ENCODE measurements around the gene MYO9A.
A peak's percentile ranks its signal among the peaks of the same experiment; 100 is the strongest.

Gene MYO9A

DNA sequence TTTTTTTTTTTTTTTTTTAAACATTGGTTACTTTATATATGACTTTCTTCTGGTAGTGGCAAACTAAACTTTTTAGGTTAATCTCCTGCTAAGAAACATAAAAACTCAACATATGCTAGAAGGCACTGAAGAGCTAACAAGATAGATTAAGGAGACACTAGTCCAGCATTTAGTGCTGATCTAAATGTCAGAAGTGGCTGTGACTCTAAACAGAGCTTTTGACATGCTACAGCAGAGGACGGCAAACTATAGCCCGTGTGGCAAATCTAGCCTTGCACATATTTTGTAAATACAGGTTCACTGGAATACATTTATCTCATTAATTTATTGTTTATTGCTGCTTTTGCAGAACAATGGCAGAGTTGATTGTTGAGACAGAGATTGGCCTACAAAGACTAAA, 287.0 kb downstream of the MYO9A start:
- DNase-seq: no peak

DNA sequence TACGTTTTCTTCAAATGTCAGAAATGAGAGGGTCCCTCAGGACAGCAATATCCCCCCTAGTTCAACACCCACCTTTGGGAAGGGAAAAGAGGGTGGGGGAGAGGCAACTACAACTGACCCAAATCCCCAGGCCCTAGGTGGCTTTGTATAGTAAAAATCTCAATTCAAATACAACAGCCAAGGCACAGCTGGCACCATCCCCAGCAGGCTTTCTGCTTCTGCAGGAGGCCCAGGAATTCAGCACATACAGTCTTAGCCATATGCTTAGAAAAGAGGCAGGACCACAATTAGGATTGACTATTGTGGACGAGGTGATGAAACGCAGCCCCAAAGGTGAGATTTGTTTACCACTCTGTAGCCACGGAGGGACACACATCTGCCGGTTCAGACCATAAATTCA, 291.8 kb downstream of the MYO9A start:
- DNase-seq: no peak

DNA sequence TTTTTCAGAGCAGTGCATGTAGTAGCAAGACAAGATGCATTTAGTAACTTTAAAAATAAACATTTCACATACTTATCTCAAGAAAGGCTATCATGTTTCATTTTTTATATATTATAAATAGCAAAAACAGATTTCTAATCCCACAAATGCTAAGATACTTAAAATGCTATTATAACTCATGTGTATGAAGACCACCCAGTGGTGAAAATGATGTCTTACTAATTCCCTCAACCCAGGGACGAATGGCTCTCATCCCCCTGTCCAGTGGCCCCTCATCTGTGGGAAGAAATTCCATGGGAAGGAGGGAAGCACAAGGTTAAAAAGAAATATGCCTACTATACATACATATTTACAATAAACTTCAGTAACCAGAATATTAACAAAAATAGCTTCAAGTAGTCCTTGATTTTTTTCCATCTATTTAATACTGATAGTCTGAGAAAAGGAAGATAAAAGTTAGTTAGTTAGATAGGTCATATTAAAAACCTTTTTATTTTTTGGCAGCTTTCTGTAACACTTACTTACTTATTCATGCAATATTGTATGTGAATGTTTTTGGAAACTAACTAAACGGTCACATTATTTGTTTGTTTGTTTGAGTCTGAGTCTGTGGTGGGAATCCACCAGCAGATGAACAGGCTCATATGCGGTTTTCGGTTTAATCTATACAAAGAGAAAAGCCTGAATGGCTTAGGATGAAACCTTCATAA, 292.8 kb downstream of the MYO9A start:
- DNase-seq: no peak

DNA sequence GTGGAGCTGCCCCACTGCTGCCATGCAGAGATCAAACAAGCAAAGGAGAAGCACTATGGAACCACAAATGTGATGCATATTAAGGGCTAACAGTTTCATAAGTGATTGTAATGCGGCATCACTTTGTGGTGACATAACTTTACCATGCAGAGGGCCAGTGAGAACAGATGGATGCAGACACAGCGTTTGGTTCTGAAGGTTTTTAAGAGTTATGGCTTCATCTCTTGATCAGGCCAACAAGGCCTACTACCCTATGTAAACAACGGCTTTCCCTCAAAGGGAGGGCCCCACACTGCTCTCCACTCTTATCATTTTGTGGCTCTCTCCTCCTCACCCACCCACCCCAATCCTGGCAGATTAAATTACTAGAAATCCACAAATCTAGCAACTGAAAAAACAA, 294.1 kb downstream of the MYO9A start:
- DNase-seq: no peak

DNA sequence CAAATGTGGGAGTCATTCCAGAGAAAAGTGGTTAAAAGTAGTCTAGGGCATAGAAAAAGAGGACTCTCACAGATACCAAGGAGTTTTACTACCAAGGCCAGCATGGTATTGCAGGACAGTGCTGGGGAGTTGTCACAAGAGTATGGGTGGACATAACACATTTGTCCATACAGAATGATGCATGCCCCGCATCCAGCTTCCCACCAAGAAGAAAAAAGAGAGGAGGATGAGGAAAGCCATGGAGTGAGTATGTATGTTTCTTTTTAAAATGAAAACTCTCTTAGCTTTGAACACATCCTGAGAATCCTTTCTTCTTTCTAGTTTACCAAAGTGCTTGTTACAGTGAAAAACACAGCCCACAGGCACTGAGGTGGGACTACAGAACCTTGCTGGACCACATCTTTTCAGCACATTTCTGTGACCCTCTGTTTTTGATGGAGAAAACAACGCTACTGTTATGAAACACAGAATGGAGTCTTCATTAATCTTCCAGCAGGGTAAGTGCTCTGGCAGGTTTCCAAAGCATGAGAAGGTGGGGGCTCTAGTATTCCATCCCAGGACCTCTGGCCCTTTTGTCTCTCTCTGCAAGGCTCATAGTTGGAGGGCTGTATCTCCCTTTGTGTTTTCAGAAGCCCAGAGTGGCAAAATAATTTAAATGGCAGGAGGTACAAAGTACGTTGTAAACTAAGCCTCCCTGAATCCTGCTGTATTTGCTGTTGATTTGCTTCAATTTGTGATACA, 294.9 kb downstream of the MYO9A start:
- DNase-seq: no peak

DNA sequence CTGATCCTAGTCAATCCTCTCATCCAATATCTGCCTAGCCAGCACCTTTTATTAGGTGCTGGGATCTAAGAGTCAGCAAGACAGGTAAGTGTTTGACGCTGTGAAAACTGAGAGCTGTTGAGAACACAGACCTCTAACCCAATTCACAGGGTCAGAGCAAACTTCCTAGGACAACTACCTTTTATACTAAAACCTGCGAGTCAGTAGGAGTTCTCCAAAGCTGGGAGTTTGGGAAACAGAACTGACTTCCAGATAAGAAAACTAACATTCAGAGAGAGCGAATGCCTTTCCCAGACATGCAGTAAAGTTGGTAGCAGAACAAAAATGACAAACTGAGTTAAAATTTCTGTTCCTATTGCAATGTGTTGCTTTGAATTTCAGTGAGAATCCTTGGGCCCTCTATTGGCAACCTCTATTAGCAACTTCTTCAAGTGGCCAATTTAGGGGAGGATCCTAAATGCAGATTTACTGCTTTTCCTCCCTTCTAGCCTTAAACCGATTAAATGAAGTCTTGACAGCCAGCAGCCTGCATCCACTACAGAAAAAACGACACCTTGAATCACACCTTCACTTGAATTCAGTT, 296.3 kb downstream of the MYO9A start:
- no peak for DNase-seq

DNA sequence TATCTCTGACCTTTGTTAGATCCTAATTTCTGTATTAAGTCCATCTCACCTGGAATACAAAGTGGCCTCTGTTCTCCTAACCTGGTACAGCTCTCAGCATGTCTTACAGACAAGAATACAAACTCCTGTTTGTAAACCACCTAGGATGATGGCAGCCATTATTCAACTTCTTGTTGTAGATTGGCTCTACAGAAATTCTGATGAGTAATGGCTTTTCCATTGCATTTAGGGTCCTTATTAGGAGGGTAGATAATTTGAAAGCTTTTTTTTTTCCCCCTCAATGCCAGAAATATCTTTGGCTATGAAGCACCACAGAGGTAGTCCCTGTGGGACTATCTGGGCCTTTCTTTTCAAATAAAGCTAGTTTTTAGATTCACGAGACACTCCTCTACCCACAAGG, 297.8 kb downstream of the MYO9A start:
- DNase-seq: no peak

DNA sequence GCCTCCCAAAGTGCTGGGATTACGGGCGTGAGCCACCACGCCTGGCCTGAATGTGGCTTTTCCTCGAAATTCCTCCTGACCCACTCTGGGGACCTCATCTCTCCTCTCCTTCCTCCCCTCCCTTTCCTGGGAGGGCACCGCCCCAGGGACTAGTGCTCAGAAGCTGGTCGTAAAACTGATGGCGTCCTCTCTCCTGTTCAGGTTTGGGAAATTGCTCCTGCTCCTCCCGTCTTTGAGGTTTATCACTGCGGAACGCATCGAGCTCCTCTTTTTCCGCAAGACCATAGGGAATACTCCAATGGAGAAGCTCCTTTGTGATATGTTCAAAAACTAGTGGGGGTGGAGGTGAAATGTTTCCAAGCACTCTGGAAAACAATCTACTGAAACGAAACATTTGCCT, 300.6 kb downstream of the MYO9A start:
- no peak for DNase-seq

DNA sequence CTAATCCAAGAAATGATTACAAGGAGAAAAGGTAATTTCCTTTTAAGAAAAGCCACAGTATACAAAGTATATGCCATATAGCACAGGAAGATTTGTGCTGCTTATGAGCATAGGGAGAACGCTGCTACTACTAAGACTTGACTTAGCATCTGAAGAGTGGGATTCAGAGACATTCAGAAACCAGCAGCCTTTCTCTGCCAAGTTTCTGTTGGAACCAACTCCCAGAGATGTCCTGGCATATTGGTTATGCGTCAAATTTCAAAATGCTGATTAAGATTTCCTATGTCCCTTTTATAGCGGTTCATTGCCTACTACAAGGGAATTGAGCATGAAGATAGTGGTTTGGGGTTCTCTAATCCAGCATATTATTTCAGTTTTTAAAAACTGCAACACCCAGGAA, 302.6 kb downstream of the MYO9A start:
- DNase-seq: no peak

DNA sequence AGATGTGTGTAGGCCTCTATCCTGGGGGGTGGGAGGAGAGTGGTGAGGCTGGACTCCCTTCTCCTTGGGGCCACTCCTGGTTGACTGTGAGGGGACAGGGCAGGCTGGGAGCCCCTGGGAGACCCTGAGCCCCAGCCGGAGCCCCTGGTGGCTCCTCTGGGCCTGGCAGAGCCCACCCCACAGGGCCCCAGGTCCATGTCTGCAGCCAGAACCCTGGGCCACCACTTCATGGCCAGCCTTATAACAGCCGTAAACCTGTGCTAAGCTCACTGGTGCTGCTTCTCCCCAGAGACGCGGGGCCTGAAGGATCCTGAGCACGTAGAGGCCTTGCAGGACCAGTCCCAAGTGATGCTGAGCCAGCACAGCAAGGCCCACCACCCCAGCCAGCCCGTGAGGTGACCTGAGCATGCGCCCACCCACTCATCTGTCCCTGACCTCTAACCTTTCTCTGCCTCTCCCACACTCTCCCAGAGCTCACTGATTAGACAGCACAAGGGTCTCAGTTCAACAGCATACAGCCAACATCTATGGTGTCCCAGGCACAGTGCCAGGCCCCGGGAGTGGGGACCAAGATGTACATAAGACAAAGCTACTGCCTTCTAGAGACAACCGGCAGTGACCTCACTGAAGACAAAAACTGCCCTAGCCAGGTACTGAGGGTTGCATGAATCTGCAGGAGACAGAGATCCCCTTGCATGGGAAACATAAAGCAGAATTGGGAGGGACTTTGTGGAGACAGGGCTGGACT, 304.1 kb downstream of the MYO9A start:
- no peak for DNase-seq

DNA sequence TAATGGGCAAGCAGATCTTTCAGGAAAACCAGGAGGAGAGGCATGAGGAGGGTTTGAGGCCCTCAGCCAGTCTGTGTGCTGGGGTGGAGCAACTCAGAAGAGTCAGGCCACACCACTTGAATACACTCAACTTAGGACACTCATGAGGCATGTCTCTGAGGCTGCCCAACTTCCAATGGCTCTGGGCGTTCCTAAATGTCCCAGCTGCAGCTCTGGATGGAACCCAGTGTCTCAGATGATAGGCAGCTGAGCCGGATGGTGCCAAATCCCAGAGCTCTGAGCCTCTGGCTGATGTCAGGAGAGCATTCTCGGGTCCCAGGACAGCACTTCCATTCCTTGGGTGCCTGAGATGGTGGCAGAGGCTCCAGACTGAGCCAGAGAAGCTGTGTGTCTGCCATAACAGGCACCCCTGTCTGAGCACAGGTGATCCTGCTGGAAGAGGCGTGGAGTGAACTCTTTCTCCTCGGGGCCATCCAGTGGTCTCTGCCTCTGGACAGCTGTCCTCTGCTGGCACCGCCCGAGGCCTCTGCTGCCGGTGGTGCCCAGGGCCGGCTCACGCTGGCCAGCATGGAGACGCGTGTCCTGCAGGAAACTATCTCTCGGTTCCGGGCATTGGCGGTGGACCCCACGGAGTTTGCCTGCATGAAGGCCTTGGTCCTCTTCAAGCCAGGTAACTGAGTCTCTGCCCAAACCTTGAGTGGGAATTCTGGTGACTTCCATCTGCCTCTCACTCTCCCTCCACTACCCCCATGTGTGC, 304.8 kb downstream of the MYO9A start:
- DNase-seq: no peak

DNA sequence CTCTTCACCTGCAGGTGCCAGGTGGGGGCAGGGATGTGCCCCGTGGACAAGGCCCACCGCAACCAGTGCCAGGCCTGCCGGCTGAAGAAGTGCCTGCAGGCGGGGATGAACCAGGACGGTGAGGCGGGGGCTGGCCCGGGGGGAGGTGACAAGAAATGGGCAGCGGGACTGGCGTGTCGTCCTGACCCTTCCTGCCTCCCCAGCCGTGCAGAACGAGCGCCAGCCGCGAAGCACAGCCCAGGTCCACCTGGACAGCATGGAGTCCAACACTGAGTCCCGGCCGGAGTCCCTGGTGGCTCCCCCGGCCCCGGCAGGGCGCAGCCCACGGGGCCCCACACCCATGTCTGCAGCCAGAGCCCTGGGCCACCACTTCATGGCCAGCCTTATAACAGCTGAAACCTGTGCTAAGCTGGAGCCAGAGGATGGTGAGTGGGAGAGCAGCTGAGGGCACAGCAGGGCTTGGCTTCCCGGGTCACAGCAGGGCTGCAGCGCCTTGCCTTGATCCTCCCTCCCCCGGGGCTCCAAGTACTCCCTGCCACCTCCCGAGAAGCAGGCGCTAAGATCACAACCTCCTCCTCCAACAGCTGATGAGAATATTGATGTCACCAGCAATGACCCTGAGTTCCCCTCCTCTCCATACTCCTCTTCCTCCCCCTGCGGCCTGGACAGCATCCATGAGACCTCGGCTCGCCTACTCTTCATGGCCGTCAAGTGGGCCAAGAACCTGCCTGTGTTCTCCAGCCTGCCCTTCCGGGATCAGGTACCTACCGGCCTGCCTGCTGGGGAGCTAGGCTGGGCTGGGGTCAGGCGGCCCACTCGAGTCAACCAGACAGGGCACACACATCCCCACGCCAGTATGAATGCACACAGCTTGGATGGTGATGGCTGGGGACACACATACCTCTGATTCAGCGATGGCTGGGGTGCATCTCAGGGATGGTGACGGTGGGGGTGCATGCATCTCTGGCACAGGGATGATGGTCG, 305.9 kb downstream of the MYO9A start:
- DNase-seq: no peak

DNA sequence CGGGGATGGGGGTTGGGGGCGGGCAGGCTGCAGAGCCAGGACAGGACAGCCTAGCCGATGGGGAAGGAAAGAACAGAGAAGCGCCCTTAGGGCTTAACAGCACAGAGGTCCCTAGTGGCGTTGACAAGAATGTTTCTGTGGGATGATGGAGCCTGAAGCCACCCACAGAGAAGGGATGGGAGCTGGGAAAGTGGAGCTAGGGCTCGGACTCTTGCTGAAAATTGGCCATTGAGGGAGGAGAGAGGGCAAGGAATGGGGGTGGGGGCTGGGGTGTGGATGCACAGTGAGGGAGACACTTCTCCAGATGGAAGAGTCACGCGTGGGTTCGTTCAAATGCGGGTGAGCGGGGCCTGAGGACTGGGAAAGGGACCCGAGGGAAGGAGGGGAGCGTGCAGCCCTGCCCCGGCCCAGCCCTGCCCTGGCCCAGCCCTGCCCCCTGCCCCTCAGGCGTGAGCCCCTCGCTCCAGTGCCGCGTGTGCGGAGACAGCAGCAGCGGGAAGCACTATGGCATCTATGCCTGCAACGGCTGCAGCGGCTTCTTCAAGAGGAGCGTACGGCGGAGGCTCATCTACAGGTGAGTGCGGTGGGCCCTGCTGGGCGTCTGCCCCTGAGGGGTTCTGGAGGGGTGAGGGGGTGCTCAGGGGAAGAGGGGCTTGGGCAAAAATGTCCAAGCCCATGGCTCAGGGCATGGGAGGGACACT, 306.8 kb downstream of the MYO9A start:
- DNase-seq: no peak

DNA sequence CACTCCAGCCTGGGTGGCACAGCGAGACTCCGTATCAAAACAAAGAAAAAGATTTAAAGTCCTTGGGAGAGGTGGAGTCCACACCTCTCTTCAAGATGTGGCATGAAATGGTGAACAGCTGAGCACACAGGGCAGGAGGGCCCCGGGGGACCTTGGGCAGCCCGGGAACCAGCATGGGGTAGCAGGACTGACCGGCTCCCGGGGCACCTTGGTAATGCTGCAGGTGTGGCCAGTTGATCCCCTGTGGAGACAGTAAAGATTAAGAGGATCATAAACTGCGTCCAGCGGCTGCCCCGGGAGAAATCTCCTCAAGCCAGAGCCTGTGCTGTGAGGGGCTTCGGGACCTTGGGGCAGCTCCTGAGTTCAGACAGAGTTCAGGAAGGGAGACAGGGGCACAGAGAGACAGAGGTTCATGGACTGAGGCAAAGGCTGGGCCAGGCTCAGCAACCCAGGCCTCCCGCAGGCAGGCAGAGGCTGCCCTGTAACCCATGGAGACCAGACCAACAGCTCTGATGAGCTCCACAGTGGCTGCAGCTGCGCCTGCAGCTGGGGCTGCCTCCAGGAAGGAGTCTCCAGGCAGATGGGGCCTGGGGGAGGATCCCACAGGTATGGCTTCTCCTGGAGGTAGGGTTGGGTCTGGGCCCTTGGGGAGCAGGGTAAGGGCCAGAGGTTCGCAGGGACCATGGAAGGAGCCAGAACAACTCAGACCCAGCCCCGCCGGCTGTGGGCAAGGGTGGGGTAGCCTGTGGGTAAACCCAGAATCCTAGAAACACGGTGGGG, 307.5 kb downstream of the MYO9A start, which contains the start of gene NR2E3:
Gene NR2E3, plus strand, starts transcription at position 299 of the 780 bp plus-strand sequence. Its CDS starts 190 bp downstream, at position 489.
- DNase-seq: no peak

DNA sequence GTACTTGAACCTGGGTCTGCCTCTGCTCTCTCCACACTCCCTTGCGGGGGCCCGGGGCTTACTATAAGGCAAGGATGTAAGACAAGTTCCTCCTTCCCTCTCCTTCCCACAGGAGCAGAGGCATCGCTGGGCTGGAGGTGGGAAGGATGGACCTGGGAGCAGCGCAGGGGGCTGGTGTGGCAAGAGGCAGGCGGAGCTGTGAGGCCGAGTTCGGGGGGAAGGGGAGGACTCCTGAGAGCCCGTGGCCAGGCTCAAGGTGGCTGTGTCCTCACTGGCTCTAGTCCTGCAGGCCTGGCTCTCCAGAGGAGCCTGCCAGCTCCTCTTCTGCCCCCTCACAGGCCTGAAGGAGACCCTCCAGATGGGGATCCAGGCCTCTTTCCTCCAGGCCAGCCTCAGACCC, 308.6 kb downstream of the MYO9A start:
- no peak for DNase-seq

DNA sequence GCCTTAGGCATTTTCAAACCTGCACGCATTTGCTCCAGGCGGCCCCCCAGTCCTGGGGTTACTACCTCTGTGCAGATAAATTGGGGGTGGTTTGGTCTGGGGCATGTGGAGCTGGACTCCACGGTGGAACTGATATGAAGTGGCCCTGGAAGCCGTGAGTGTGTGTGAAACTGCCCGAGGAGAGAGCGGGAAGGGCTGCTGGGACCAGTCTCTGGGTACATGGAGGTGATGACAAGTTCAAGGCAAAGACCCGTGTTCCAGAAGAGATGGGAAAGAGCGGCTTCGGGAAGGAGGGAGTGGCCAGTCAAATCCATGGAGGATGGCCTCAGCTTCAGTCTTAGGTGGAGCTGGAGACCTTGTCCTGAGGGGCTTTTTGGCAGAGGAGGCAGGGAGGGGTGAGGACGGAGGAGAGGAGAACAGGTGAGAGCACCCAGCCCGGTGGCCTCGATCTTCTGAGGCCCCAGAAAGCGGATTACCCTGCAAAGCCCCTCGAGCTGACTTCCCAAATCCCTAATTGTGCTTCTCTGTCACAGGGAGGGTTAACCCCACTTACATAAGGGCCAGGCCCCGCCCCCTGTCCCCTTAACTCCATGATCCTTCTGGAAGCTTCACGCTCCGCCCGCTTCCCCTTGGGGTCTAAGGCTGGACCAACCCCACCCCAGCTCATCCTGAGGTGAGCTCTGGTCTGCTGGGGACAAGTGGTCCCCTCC, 309.5 kb downstream of the MYO9A start:
- DNase-seq: no peak

DNA sequence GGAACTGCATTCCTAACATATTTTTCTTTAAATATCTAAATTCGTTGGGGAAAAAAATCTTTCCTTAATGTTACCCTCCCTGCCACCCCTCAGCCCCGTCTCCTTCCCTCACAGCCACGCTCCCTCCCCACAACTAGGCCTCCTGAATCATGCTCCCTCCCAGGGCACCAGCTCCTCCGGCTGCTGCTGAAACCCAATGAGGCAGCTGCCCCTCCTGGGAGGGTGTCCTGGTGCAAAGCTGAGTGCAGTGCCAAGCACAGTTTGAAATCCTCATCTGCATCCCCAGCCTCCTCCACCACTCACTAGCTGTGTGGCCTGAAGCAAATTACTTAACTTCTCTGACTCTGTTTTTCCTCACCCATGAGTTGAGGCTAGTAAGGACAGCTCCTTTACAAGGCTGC, 310.3 kb downstream of the MYO9A start:
- no peak for DNase-seq

DNA sequence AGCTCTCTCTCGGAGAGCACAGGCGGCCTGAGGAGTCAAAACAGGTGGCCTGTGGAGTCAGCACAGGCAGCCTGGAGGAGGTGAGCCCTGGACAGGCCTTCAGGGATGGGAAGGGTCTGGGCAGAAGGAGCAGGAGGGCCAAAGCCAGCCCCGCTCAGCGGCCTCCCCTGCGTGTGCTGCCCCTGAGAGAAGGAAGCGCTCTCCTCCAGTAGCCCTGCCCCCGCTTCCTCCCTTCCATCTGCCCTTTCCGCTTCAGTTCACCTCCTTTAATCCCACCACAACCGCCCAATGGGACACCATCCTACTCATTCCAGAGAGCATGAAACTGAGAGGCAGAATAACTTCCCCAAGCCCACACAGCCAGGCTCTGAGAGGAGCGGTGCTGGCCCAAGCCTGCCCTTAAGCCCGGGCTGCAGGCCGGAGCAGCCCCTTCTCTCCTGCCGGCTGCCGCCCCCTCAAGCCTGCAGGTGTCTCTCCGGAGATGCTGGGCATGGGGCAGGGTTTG, 310.8 kb downstream of the MYO9A start:
- no peak for DNase-seq

DNA sequence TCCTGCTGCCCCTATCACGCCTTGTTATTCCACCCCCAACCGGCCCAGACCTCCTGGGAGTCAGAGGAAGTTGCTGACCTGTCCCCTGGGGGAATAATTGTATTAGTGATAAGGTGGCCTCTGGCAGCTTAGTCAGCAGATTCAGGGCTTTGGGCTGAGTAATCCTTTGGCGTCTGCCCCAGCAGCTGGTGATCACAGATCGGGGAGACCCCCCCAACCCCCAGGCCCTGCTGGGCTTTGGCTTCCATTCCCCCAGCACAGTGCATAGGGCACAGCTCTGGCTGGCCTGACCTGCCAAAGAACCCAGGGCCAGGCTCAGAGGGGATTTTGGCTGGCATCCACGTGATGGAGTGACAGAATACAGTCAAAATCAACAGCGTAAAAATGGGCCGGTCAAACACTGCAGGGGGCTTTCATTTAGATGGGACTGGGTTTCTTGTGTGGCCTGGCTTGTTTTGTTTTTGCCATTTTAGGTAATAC, 311.5 kb downstream of the MYO9A start:
- DNase-seq: peak; percentile 71

Data from T1000 (cell line).